GM08714 (cell line): ENCODE data around the gene DCHS2.

ENCODE experiments used
- H3K4me3 ChIP-seq: fragments of 200-500 bp; sonication (Bioruptor generic); 2 replicates; pipeline ENCODE4 v1.5.1; 2014; ENCODE audit warnings: mild to moderate bottlenecking, low read length, inconsistent platforms
- ZNF274 ChIP-seq: IDR thresholded peaks from 2 replicates; pipeline ENCODE4 v1.6.1; 2012; ENCODE audit warnings: mild to moderate bottlenecking, low read depth, low read length

DCHS2 gene

DNA sequence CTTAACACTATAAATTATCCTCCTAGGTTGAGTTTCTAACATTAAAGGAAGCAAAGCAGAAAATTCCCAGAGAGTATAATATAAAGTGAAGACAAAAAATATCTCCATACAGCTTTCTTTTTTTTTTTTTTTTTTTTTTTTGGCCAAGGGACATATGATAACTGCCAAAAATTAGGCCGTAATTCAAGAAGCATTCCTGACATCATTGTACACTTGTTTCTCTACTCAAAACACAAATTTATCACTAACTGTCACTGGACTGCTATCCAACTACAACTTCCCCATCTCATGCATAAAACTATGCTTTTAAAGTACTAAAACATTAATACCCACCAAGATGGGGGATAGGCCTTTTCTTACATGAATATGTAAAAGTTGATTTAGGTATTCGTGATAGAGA, 77.2 kb downstream of the DCHS2 start:
- no peak overlapping the region for H3K4me3 ChIP-seq
- no peak for TF ChIP-seq ZNF274

DNA sequence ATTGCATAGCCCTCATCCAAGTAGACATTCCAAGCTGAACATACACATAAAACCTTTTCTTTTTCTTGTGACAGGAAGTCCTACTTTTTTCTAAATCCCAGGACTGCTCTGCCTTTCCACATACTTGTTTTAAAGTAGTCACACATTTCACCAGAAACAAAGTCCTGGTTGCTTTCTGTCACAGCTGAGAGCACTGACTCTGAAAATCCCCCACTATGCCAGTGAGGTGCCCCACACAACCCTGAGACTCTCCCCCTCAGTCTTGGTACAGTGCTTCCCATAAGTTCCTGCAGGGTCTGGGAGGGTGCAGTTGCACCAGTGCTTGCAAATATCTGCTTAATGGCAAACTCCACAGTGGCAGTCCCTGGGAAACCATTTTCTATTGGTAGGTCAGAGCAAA, 84.2 kb downstream of the DCHS2 start:
- TF ChIP-seq ZNF274, result no peak
- H3K4me3 ChIP-seq, result no peak overlapping the region

DNA sequence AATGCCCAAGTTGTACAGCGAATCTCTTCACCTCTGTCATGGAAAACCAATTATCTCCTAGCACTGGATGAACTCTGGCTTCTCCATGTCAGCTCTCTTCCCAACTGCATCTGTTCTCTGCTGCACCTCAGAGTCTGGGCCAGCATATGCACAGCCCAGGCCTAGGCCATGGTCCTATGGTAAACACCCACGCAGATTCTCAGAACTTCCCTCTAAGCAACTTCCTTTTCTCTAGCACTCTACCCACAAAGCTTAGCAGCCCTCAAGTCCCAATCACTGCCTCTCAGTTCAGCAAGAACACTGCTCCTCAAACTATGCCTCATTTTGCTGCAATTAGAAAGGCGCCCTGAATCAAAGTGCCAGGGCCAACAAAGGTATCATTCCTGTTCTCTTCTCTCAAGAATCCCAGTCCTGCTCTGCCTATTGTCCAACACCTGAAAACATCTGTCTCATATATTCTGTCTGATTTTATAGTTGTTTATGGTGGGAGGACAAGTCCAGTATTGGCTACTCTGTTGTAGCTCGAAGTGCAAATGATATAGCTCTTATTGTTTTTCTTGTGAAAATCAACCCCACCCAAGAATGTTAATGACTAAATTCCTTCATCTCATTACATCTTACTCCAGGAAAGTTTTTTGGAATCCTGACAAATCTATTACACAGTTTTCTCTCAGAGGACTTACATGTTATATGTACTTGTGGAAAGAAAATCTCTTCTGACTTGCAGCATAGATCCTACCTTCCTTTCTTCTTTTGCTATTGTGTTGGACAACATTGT, 85.4 kb downstream of the DCHS2 start:
- TF ChIP-seq ZNF274, result no peak

DNA sequence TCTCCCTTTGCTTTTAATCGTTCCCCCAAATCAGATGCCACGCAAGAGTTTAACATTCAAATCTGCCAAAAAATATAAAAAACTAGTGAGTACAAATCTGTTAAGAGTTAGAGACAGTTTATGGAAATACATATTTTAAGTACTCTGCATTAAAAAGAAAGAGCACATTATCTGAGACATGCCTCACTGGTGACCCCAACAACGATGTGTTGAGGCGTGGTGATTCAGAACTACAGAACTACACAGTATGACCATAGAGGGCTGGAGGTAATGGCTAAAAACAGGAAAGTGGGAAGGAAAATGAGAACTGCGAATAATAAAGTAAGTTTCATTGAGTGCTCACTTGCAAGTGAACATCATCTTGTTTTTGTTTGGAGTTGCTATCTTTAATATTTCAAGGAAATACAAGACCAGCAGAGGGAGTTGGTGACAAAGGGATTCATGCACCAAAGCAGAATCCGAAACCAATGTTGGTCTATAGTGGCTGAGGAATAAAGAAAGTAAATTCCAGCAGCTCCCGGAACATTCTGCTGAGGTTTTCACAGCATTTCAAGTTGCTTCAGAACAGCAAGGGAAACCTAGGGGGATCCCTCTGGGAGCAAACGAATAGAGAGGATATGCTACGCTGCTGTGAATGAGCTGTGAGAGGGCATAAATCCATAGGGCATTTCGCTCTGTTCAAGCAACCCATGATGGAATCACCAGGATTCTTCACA, 92.2 kb downstream of the DCHS2 start:
- TF ChIP-seq ZNF274, result no peak
- no peak overlapping the region for H3K4me3 ChIP-seq

More for the DNA sequence above, 85.4 kb downstream of the DCHS2 start:
- no peak overlapping the region for H3K4me3 ChIP-seq

DNA sequence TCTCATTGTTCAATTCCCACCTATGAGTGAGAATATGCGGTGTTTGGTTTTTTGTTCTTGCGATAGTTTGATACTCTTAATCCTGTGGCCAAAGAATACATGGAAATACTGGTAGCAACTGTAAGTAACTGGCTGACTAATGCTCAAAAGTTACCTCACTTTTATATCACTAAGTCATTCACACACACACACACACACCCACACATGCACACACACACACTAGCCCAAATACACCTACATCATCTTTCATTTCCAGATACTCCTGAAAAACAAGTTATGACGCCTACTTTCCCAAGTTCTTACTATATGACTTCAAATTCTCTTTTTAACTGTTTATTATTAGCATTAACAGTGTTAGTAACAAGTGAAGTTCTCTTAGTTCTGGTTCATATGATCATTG, 101.3 kb downstream of the DCHS2 start:
- TF ChIP-seq ZNF274, result no peak
- H3K4me3 ChIP-seq, result no peak overlapping the region

DNA sequence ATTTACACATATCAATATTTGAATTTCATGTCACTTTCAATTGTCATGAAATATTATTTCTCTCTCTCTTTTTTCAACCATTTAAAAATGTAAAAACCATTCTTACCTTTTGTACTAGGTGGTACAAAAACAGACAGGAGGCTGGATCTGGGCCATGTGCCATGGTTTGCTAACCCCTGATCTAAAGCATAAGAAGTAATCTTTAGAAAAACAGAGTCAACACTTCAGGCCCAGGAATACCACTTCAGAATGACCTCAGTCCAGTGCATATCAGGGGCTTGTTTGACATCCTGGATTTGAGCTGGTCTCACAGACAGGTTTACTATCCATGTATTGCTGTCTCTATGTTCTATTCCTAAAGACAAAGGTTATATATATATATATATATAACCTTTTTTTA, 102.5 kb downstream of the DCHS2 start:
- H3K4me3 ChIP-seq, result no peak overlapping the region
- TF ChIP-seq ZNF274, result no peak

GRCh38 chr4:154384012-154384411, 107.6 kb downstream of the DCHS2 start:
- no peak for TF ChIP-seq ZNF274
- H3K4me3 ChIP-seq, result no peak overlapping the region

GRCh38 chr4:154376486-154376885, 115.1 kb downstream of the DCHS2 start:
- no peak overlapping the region for H3K4me3 ChIP-seq
- no peak for TF ChIP-seq ZNF274

DNA sequence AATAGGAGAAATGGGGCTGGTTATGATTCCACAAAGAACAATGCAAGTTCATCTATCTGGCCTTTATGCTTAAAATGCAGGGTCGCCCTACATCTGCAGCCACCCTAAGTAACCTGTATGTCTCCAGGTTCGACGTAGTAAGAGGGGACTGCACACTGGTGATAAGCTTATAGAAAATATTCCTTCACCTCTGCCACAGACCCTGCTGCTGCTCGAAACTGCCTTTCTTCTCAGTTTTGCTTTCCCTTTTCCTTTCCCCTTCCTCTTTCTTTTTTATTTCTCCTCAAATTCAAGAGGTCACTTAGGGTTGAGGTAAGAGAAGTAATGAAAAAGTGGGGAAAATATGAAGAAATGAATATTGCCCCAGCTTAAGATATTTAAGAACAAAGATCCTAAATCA, 123.5 kb downstream of the DCHS2 start:
- H3K4me3 ChIP-seq, result no peak overlapping the region; the same call in 1 of the 2 replicates
- TF ChIP-seq ZNF274, result no peak

GRCh38 chr4:154367659-154368058, 123.9 kb downstream of the DCHS2 start:
- TF ChIP-seq ZNF274, result no peak
- no peak overlapping the region; the same call in 1 of the 2 replicates for H3K4me3 ChIP-seq

DNA sequence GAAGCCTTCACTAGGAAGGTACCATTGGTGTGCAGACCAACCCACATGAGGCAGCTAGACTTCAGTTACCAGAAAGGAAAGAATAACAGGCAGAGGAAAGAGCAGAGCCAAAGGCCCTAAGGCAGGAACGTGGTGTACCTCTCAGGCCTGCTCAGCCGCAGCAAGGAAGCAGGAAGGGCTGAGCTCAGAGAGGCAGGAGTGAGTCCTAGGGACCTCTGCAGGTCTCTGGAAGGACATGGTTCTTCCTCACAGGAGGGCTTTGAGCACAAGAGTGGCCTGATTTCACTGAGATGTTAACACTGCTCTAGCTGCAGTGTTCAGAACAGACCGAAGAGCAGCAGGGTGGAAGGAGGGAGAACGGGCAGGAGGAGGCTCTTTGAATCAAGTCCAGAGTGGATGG, 124.6 kb downstream of the DCHS2 start:
- no peak overlapping the region for H3K4me3 ChIP-seq
- TF ChIP-seq ZNF274, result no peak

GRCh38 chr4:154364066-154364845, 127.3 kb downstream of the DCHS2 start:
- H3K4me3 ChIP-seq, result no peak overlapping the region

GRCh38 chr4:154361450-154361849, 130.1 kb downstream of the DCHS2 start:
- H3K4me3 ChIP-seq, result no peak overlapping the region
- TF ChIP-seq ZNF274, result no peak

More at GRCh38 chr4:154364066-154364845, 127.3 kb downstream of the DCHS2 start:
- no peak for TF ChIP-seq ZNF274

- no peak for TF ChIP-seq ZNF274
- no peak overlapping the region for H3K4me3 ChIP-seq
Measured at GRCh38 chr4:154360491-154360890, 131.1 kb downstream of the DCHS2 start.
